ENCODE data around the gene LAMP2.

GRCh38 chrX:120463241-120463640 is 5.9 kb downstream of the LAMP2 start:
- TF ChIP-seq EZH2 (IDR thresholded peaks at IDR 0.05; ENCODE audit: low read depth, low read length, severe bottlenecking): no peak
- no peak for TF ChIP-seq CTCF (IDR thresholded peaks at IDR 0.05; ENCODE audit: control extremely low read depth in 1 of 3, insufficient read depth in 1 of 3, low read depth in 1 of 3, low read length in 3 of 3)
- no peak for TF ChIP-seq CHD7 (IDR thresholded peaks at IDR 0.05; ENCODE audit: insufficient replicate concordance, low read length)
- TF ChIP-seq POLR2AphosphoS5 (IDR thresholded peaks at IDR 0.05; ENCODE audit: low read depth, low read length): no peak
